ENCODE measurements around the gene CD40LG.
A peak's percentile ranks its signal among the peaks of the same experiment; 100 is the strongest.

The CD40LG gene

DNA sequence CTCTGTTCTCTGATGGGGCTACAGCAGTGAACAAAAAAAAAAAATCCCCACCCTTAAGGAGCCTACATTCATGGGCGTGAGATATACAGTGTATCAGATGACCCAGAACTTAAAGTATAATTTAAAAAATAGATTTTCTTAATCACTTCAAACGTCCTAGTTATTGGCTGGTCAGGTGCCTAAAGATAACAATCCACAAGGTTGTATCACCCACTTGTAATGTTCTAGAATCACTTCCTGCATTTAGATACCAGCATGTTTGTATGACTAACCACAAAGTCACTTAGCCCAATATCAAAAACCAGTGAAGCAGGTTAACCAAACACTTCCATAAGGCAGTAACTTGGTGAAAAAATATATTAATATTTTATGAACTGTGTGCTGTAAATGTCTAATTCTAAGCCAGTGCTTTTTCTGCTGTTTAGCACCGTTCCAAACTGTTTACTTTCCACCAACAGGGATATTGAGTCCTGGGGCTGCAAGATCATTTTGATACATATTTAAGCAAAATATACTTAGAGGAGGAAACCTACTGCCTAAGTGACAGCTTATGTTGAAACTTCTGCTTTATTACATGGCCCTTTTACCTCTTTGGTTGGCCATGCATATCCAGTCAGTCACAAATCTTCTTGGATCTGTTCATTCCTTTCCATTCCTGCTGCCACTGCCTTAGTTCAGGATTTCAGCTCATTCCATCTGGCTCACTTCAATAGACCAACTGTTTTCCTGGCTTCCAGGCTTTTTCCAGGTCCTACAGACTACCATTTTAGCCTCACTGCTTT lies 43.3 kb downstream of the CD40LG start:
- in situ Hi-C loops (cut with HindIII; ENCODE audit: low pct_unique_long_range_greater_than_20kb, low sequenced_read_pairs): no loop called here
- no peak for TF ChIP-seq JUND (IDR thresholded peaks at IDR 0.05; ENCODE audit: low read depth)
- no peak for DNase-seq (ENCODE audit: low read depth in 1 of 2, low spot score in 1 of 2)

DNA sequence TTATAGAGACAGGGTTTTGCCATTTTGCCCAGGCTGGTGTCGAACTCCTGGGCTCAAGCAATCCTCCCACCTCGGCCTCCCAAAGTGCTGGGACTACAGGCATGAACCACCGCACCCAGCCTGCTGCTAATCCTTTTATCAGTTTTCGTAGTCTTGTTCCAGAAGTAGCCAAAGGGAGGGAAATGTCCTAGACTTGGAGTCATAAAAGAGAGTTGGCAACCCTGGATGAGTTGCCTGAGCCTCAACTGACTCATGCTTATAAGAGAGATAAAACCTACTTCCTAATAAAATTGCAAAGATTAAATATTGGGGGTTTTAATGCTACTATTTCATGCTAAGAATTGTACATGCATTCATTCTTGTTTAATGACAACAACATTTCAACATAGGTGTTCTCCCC lies 44.3 kb downstream of the CD40LG start:
- in situ Hi-C loops (cut with HindIII; ENCODE audit: low pct_unique_long_range_greater_than_20kb, low sequenced_read_pairs): no loop called here
- no peak for TF ChIP-seq JUND (IDR thresholded peaks at IDR 0.05; ENCODE audit: low read depth)
- no peak for DNase-seq (ENCODE audit: low read depth in 1 of 2, low spot score in 1 of 2)

GRCh38 chrX:136694431-136695087 lies 46.6 kb downstream of the CD40LG start:
- peak in 1 of 2 experiments; percentile 40 for DNase-seq (ENCODE audit: low read depth in 1 of 2, low spot score in 1 of 2)
- no peak for TF ChIP-seq JUND (IDR thresholded peaks at IDR 0.05; ENCODE audit: low read depth)
- in situ Hi-C loops (cut with HindIII; ENCODE audit: low pct_unique_long_range_greater_than_20kb, low sequenced_read_pairs): no loop called here

DNA sequence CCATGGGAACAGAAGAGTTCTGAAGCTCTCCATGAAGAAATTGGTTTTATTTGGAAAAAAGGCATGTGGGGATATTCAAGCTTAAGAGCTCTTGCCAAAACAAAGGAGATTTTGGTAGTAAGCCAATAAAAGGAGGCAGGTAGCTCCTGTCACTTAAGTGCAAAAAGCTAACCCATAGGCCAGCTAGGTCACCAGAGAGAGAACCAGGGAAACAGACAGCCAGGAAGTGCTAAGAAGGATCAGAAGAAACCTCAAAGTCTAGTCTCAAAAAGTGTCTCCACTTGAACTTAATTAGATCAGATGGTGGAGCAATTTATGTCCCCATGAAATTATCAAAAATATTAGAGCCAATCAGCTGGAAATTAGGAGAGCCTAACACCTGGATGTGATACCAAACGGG lies 49.2 kb downstream of the CD40LG start:
- DNase-seq (ENCODE audit: low read depth in 1 of 2, low spot score in 1 of 2): no peak
- no peak for TF ChIP-seq JUND (IDR thresholded peaks at IDR 0.05; ENCODE audit: low read depth)
- in situ Hi-C loops (cut with HindIII; ENCODE audit: low pct_unique_long_range_greater_than_20kb, low sequenced_read_pairs): no loop called here

GRCh38 chrX:136708348-136708747 lies 60.4 kb downstream of the CD40LG start:
- in situ Hi-C loops (cut with HindIII; ENCODE audit: low pct_unique_long_range_greater_than_20kb, low sequenced_read_pairs): no loop called here
- no peak for TF ChIP-seq JUND (IDR thresholded peaks at IDR 0.05; ENCODE audit: low read depth)

More at GRCh38 chrX:136708348-136708747, 60.4 kb downstream of the CD40LG start:
- DNase-seq (ENCODE audit: low read depth in 1 of 2, low spot score in 1 of 2): peak in 1 of 2 experiments; percentile 13
